SKM-1 (cell line): ENCODE results near the gene MED8.

ENCODE experiments used
- DNase-seq: peaks from one replicate; lab custom pipeline; 2025; ENCODE audit not compliant: unreplicated experiment; lab: John Stamatoyannopoulos, UW

The MED8 gene

DNA sequence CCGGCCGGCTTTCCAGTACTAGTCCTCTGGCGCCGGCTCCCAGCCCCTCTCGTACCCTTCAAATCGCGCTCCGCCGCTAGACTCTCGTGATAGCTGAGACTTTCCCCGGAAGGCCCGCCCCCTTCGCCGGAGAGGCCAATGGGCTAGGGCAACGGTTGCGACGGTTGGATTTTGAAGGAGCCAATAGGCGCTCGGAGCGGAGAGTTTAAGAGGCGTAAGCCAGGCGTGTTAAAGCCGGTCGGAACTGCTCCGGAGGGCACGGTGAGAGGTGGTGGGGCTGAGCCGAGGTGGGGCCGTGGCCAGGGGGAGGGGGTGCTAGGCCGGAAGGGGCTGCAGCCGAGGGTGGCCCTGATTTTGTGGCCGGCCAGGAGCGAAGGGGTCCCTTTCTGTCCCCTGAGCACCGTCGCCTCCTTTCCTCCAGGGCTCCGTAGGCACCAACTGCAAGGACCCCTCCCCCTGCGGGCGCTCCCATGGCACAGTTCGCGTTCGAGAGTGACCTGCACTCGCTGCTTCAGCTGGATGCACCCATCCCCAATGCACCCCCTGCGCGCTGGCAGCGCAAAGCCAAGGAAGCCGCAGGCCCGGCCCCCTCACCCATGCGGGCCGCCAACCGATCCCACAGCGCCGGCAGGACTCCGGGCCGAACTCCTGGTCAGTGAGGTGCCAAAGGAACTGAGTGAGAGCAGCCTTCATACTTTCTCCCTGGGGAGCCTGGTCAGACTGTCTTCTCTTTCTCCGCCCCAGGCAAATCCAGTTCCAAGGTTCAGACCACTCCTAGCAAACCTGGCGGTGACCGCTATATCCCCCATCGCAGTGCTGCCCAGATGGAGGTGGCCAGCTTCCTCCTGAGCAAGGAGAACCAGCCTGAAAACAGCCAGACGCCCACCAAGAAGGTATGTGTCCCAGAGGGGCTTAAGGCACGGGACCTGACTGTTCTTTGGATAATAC lies 30.6 kb downstream of the MED8 start, which contains the start of gene CDC20:
CDC20 (plus strand) TSS at position 236 of the 948 bp plus-strand sequence; CDS start at position 471, 235 bp downstream.
- peak; percentile 91 for DNase-seq

DNA sequence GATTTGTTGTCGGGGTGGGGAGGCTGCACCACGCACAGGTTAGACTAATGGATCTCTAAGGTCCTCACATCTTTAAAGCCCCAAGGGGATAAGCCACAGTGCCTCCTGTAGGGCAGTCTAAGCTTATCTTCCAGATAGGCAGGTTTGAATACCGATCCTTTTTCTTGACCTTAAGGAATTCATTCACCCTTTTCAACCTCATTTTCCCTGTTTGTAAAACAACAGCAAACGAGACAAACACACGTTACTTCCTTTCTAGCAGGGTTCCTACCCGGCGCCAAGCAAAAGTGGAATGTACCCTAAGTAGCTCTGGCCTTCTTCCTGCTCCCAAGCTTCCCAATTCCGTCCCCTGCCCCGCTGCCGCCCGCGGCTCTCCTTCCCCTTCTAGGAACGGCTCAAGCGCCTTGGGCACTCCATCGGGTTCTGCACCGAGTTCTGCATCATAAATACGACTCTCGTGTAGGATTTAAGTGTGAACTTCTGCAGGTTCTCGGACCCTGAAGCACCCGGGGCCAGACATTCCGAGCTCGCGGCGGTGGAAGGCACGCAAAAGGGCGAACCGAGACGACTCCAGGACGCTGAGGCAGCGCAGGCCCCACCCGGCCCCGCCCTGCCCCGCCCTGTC lies 31.4 kb downstream of the MED8 start:
- DNase-seq: peak; percentile 55

DNA sequence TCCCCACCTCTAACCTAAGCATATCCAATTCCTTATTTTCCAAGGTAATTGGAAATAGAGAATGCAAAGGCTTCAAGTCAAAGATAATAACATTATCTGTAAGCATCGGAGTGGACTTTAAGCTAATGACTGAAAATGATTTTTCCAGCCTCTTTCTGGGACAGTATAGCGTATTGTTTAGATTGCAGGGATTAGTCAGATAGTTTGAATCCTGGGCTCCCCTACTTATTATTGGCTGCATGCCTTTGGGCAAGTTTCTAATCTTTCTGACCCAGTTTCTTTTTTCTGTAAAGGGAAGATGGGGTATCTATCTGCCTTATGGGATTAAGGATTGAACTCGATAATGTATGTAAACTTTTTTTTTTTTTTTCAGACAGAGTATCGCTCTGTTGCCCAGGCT lies 32.3 kb downstream of the MED8 start:
- no peak for DNase-seq

DNA sequence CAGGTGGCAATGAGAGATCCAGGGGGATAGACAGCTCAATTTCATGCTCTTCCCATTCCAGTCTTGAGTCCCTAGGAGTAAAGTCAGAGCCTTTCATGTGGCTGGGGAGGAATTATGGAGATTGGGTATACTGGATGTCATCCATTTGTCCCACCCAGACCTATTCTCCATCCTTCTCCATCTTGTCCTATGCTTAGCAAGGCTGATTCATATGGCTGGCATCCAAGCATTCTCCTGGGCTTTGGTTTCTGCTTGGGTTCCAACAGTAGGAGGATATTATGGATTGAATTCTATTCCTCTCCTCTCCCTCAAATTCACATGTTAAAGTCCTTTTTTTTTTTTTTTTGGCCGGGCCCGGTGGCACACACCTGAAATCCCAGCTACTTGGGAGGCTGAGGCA lies 34.7 kb downstream of the MED8 start:
- no peak for DNase-seq

DNA sequence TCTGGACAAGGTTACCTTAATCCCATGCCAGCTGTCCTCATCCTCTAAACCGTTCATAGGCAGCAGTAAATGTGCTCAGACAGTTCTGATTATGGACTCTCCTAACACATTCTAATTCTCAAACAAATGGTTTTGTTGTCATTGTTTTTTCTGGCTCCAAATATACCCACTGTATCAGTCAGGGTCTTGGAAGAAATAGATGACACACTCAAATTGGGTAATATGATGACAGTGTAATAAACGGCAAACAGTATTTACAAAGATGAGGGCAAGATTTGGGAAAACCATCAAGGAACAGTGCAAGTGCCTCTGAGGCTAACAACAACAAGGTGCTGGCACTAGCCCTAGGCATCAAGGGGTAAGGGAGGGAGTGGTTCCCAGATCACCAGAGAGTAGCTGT lies 35.1 kb downstream of the MED8 start:
- no peak for DNase-seq

DNA sequence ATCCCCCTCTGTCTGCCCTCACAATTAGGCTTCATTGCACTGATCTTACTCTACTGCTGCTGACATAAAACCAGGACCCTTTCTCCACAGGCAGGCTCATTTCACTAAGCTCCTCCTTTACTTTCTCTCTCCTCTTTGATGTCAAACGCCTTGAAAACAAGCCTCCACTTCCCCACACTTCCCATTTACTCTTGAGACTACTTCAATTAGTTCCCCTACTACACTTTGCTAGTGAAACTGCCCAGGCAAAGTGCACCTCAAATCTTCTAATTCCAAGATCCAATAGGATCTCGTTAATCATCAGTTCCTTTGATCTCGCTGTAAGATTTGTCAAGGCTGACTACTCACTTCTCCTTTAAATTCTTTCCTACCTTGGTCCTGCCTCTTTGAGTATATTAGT lies 36.7 kb downstream of the MED8 start:
- DNase-seq: peak; percentile 12

DNA sequence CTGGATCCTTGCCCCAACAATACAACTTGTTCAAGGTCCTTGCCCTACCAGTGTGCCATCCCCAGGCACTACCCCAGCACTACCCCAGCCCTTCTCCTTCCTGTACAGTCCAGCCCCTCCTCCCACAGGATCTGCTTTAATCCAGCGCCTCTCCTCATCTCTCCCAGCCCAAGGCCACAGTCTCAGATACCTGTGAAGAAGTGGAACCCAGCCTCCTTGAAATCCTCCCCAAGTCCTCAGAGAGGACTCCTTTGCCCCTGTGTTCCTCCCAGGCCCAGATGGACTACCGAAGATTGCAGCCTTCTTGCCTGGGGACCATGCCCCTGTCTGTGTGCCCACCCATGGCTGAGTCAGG lies 37.3 kb downstream of the MED8 start:
- no peak for DNase-seq

DNA sequence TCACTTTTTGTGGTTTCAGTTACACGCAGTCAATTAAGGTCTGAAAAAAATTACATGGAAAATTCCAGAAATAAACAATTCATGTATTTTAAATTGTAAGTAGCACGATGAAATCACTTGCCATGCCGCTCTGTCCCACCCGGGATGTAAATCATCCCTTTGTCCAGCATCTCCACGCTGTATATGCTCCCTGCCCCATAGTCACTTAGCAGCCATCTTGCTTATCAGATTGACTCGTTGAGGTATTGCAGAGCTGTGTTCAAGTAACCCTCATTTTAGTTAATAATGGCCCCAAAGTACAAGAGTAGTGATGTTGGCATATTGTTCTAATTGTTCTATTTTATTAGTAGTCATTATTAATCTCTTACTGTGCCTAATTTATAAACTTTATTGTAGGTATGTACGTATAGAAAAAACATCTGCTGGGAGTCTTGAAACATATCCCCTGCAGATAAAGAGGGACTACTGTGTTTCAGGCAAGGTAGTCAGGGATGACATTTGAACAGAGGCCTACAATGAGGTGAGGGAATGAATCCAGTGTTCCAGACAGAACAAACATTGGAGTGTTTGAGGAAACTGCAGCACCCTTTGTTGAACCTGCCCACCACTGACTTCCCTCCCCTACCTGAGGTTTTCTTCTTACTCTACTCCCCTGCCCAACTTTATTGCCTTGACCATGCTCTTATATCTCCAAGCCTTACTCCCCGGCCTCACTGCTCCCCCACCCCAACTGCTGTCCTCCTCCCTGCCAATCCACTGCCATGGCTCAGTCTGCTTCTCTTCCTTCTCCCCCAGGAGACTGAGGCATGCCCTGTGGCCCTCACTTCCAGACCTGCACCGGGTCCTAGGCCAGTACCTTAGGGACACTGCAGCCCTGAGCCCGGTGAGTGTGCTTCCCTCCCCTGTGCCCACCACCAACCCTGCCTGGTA lies 37.9 kb downstream of the MED8 start:
- DNase-seq: no peak

DNA sequence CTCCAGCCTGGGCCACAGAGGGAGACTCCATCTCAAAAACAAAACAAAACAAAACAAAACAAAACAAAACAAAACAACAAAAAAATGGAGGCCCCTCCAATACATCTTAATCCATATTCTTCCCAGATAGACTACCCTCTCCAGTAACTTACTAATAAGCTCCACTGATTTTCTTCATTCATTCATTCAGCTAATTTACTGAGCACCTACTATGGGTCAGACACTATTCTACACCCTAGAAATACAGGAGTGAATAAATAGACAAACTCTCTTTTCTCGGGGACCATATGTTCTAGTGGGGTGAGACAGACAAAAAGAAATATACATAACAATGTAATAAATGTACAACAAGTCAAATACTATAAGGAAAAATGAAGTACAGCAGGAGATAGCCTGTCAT lies 38.6 kb downstream of the MED8 start:
- no peak for DNase-seq

DNA sequence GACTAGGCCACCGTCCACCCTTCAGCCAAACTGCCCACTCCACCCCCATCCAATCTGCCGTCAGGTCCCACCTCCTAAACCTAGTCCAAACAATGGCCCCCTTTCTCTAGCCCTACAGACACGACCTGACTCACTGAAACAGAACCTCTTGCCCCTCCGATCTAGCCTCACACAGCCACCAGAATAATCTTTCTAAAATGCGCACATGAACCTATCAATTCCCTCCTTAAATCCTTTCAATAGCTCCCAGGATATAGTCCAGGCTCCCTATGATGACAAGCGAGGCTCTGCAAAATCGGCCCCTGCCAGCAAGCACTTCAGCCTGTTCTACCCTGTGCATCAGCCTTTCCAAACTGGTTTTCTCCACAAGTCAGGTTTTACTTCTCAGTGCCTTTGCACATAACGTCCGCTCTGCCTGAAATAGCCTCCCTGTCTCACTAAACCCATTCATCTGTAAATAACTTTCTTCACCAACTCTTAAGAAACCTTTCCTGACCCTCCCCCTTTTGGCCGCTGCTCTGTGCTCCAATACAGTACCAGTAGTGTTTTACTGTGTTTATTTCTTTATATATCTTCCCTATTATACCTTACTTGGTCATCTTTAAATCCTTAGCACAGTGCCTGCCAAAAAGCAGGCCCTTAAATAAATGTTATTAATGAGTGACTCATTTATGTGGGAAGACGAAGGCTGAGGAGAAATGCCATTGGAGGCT lies 39.9 kb downstream of the MED8 start:
- DNase-seq: peak; percentile 80

DNA sequence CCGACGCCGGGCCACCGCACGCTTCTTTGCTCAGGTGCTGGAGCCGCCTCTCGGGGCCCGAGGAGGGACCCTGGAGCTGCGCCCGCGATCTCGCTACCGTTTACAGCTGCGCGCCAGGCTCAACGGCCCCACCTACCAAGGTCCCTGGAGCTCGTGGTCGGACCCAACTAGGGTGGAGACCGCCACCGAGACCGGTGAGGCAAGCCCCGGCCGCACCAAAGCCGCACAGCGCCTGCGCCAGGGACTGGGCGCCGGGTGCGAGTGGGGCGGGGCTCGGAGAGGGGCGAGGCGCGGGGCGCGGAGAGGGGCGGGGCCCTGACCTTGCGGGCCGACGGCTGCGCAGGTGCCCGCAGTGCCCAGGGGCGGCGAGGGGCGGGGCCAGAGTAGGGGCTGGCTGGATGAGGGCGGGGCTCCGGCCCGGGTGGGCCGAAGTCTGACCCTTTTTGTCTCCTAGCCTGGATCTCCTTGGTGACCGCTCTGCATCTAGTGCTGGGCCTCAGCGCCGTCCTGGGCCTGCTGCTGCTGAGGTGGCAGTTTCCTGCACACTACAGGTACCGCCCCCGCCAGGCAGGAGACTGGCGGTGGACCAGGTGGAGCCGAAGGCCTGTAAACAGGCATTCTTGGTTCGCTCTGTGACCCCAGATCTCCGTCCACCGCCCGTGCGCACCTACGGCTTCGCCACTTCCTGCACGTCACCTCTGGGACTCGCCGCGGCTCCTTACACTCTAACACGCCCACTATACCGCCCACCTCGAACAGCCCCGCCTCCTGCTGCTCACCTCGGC lies 40.6 kb downstream of the MED8 start:
- no peak for DNase-seq

DNA sequence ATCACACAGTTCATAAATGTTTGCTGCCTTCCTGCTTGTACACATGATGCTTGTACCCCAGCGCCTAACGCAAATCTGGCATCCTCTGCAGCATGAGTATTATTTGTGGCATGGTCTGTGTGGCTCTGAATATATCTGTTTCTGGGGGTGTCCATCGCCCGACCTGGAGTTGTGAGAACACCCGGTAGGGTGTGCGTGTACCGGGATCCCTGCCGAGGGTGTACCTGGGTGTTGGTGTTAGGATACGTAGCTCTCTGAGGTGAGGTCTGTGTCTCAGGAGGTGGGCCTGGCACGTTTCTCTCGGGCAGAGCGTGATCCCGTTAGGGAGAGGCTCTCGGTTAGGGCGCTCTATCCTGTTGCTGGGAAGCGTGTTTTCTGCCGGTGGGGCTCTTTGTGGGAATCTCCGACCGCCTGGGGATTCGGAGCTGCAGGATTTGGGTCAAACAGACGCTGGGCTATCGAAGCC lies 41.2 kb downstream of the MED8 start:
- DNase-seq: no peak

DNA sequence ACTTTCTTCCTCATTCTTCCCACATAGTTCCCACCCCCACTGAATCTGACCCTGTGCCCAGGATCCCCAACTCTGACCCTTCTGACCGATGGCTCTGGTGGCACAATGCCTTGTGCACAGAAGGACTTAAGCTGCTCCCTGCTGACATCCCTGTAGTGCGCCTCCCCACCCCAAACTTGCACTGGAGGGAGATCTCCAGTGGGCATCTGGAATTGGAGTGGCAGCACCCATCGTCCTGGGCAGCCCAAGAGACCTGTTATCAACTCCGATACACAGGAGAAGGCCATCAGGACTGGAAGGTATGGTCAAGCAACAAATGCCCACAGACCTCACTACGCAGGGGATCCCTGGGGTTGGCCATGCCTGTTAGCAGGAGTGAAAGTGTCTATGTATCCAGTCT lies 43.0 kb downstream of the MED8 start:
- no peak for DNase-seq

DNA sequence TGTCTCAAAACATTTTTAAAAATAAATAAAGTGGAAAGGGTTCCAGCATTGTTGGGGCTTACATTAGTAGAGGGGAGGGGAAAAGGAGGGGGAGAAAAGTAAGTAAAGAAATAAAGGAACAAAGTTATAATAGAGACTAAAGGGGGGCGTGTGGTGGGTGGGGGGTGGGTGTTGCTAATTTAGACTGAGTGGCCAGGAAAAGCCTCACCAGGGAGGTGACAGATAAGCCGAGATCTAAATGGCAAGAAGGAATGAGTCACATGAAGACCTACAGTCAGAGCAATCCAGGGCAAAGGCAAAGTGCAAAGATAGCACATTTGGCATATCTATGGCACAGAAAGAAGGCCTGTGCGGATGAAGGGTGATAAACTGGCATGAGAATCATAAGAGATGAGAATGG lies 44.5 kb downstream of the MED8 start:
- no peak for DNase-seq

DNA sequence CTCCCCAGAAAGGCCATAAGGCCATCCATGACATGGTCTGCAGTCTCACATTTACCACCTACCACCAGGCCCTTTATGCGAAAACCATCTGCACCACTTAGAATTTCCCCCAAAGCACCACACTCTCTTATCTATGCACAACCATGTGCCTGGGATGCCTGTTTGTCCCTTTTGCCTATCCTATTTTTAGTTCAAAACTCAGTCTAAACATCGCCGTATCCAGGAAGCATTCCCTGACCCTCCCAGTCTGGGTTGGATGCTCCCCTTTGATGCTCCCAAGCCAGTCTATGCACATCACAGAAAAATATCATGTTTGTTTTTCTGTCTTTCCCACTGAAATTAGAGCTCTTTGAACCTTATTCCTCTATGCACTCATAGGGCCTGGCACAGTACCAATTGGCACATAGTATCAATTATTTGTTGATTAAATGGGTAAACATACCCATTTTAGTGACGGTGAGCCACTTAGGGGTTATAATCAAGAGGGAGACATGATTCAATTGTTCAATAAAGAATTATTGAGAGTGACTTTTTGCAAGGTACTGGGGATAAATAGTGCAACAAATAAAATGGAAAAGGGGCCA lies 45.2 kb downstream of the MED8 start:
- DNase-seq: no peak

DNA sequence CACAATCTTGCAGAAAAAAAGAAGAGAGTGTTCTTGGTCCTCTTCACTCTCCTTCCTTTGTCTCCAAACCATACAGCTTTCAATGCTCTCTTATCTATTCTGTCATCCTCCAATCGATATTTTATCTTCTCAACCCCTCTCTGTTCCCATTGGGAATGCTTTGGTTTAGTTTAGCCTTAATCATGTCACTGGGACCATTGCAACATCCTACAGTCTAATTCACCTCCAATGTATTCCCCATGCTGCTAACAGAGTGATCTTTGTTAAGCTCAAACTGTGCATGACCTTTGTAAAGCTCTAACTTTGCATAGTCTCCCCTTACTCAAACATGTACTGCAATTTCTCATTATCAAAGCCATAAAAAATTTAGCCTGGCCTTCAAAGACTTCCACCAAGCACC lies 49.0 kb downstream of the MED8 start:
- no peak for DNase-seq

DNA sequence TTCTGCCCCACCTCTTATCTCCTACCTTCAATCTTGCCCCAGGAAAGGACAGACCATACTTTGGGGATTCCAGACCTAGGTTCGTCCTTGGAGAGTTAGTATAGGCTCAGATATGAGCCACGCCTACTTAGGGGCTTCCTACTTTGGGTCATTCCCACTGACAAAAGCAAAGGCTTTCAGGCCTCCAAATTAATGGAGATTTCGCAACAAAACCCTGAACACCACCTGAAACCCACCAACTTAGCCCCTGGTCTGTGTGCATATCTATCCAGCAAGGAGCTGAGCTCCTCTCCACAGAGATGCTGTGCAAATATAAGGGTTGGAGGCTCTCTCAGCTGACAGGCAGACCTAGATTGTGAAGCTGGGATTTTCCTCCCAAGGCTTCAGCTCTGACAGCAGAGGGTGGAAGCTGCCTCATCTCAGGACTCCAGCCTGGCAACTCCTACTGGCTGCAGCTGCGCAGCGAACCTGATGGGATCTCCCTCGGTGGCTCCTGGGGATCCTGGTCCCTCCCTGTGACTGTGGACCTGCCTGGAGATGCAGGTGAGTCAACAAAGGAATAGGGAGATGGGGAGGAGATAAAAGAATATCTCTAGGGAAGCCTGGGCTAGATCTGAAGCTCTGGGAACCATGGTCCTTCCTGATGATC lies 49.9 kb downstream of the MED8 start:
- no peak for DNase-seq

DNA sequence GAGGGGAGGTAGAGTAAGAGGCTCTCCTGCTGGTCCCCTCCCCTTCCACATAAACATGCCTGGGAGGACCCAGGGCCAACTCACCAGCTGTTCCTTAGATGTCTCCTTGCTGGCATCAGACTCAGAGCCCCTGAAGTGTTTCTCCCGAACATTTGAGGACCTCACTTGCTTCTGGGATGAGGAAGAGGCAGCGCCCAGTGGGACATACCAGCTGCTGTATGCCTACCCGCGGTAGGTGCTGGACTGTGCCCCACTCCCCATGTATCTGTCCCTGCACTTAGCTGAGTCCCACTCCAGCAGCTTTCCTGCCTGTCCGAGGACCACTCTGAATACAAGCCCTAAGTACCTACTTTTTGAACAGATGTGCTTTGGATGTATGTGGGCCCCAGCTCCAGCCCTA lies 51.6 kb downstream of the MED8 start:
- DNase-seq: no peak

DNA sequence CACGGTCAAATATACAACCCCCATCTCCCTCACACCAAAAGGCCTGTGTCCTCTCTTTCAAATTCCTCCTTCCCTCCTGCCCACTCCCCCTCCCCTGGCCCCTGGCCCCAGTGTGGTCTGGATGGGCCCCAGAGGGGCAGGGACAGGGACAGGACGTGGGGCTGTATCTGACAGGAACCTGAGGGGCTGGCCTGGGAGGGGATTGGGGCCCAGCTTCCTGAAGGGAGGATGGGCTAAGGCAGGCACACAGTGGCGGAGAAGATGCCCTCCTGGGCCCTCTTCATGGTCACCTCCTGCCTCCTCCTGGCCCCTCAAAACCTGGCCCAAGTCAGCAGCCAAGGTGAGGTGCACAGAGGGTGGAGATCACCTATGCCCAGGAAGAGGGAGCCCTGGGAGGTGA lies 52.0 kb downstream of the MED8 start, which contains the start of gene MPL:
MPL (plus strand) TSS at position 231 of the 400 bp plus-strand sequence; CDS start at position 262, 31 bp downstream.
- DNase-seq: no peak
